Activated CD4-positive, alpha-beta memory T cell treated with anti-CD3 and anti-CD28 coated beads, Interleukin-2, amount 10 ng/mL, durations not matched to agents 7 days and 5 days (primary cell): Measurements from ENCODE around the gene WDR18. TPM values are rescaled to one million over a fixed set of nuclear protein-coding genes. Genes with fewer than 3 reads are reported as not detected.
A peak's percentile ranks its signal among the peaks of the same experiment; 100 is the strongest.
"Not testable (repeated sequence)": the region's sequence is repeated elsewhere in the genome, so short reads cannot be mapped to it uniquely, and the experiment has no call there.

Experiments
- CTCF ChIA-PET: fragments of 350-600 bp; sonication (Branson Sonifier 250); formaldehyde crosslinking; loops from one replicate; lab custom pipeline; 2021; ENCODE audit warnings: antibody characterized with exemption, inconsistent platforms; lab: Charles Lee
- POLR2A ChIA-PET: fragments of 350-600 bp; sonication (Branson Sonifier 250); formaldehyde crosslinking; loops from one replicate; lab custom pipeline; 2021; ENCODE audit warnings: antibody characterized with exemption; lab: Charles Lee
- DNase-seq: peaks from one replicate; pipeline ENCODE4 v3.0.0-alpha.2; 2020
- H3K27ac Mint-ChIP-seq: one replicate; pipeline ENCODE4 v1.8.0; 2021; ENCODE audit warnings: mild to moderate bottlenecking, mixed read lengths
- H3K27me3 Mint-ChIP-seq: one replicate; pipeline ENCODE4 v1.8.0; 2021; ENCODE audit warnings: mixed read lengths
- H3K36me3 Mint-ChIP-seq: one replicate; pipeline ENCODE4 v1.8.0; 2021; ENCODE audit warnings: low read depth, mixed read lengths
- H3K4me1 Mint-ChIP-seq: one replicate; pipeline ENCODE4 v1.8.0; 2021; ENCODE audit warnings: mixed read lengths
- H3K4me3 Mint-ChIP-seq: one replicate; pipeline ENCODE4 v1.8.0; 2021; ENCODE audit warnings: mild to moderate bottlenecking, mixed read lengths
- H3K9me3 Mint-ChIP-seq: one replicate; pipeline ENCODE4 v1.8.0; 2021; ENCODE audit warnings: mixed read lengths
- total RNA-seq, 2 experiments: library from RNA; stranded (reverse); gene quantifications; one replicate each; pipeline ENCODE4 v1.2.3, GENCODE V29; 2021

Gene WDR18
- total RNA-seq, 2 experiments from 2014 or later, result 42.0 to 44.3 TPM

DNA sequence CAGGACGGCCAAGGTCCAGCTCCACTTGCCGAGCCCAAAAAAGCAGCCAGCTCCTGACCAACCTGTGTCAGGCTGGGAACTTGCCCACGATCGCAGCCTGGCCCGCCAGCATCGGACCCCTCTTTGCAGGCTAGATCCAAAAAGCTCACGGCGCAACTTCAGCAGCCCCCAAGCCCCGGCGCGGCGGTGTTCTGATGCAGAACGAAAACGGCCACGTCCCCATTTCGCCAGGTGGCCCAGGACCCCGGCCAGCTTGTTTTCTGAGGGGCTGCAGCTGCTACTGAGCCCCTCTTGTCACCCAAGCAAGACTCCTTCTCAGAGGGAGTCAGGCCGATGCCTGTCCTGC, 35.4 kb downstream of the WDR18 start:
- POLR2A ChIA-PET, result interaction anchor here (0.8 to 5.1 kb wide), 8 partner anchors 10 to 221 kb away, joined by 3 to 51 read pairs (median 12); partner anchors contain the start of genes ABCA7, ARHGAP45 and WDR18
- peaks cover 15% of the 10 kb centered on the region for H3K36me3 Mint-ChIP-seq
- CTCF ChIA-PET, result interaction anchor here (1.0 to 1.1 kb wide), 3 partner anchors 11 to 221 kb away, joined by 3 to 4 read pairs (median 3); partner anchors contain the start of genes MED16 and RNU6-9
- H3K9me3 Mint-ChIP-seq, result no peaks in the 10 kb centered on the region
- H3K4me3 Mint-ChIP-seq, result peak overlapping the region; percentile 91
- peaks cover 49% of the 10 kb centered on the region for H3K4me1 Mint-ChIP-seq
- peak overlapping the region; percentile 84 for H3K27ac Mint-ChIP-seq
- H3K27me3 Mint-ChIP-seq, result no peaks in the 10 kb centered on the region
- DNase-seq, result no peak

DNA sequence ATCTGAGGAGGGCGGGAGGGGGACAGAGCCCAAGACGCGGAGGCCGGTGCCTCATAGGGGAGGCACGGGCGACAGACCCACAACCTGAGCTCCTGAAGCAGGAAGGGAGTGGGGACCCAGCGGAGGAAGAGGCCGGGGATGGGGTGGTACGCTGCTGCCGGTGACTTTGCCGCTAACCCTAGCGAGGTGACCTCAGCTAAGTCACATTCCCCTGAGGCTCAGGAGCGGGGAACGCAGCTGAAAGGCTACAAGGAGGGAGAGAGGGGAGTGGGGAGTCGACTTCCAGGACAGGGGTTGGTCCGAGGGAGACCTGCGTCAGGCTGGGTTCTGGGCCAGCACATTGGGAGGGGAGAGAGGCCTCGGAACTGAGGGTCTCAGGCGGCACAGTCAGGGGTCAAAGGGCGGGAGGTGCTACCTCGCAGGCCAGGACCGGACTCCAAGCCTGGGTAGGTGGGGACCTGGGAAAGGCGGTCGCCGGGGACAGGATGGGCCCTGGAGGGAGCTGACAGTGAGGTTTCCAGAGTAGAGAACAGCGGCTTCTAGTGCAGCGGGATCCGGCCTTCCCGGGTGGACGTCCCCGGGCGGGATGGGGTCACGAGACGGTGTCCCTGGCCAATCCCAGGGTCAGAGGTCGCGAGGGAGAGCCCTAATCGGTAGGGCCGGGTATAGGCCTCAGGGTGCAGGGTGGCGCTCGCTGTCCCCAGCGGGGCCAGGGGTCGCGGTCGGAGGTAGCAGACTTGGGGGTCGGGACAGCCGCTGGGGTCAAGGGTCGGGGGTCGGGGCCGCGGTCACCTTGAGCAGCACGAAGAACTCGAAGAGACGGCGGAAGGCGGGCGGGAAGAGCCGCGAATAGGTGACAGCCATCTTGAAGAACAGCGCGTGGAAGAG, 36.1 kb downstream of the WDR18 start:
- H3K36me3 Mint-ChIP-seq, result peaks cover 15% of the 10 kb centered on the region
- peaks cover 51% of the 10 kb centered on the region for H3K4me1 Mint-ChIP-seq
- H3K27ac Mint-ChIP-seq, result peak overlapping the region; percentile 84
- H3K4me3 Mint-ChIP-seq, result peak overlapping the region; percentile 91
- no peaks in the 10 kb centered on the region for H3K9me3 Mint-ChIP-seq
- CTCF ChIA-PET, result interaction anchor here (1.0 to 1.1 kb wide), 3 partner anchors 10 to 221 kb away, joined by 3 to 4 read pairs (median 3); partner anchors contain the start of genes MED16 and RNU6-9
- POLR2A ChIA-PET, result interaction anchor here (1.0 to 5.1 kb wide), 13 partner anchors 9 to 229 kb away, joined by 3 to 51 read pairs (median 5); partner anchors contain the start of genes ABCA7, ARHGAP45, MED16 and RNU6-9
- no peaks in the 10 kb centered on the region for H3K27me3 Mint-ChIP-seq
- DNase-seq, result no peak

DNA sequence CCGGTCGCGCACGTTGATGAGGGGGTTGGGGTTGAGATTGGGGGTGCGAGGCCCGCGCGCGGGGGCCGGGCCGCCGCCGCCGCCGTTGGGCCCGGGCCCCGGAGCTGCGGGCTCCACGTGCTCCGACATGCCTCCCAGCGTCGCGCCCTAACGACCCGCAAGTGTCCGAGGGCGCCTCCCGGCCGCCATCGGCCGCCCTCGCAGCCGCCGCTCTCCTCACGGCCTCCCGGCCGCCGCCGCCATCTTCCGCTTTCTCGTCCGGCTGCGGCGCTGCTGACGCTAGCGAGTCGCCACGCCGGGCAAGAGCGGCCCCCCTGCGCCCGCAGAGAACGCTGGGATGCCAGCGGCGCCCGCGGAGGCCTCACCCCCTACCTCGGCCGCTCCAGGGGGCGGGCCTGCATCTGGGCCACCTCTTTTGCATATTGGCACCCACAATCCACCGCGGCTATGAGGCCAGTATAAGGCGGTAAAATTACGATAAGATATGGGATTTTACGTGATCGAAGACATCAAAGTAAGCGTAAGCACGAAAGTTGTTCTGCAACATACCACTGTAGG, 36.8 kb downstream of the WDR18 start, which contains the start of gene TMEM259:
Gene TMEM259, minus strand, starts transcription at position 256 of the 558 bp plus-strand sequence. Its CDS starts 127 bp downstream, at position 129.
- peaks cover 47% of the 10 kb centered on the region for H3K4me1 Mint-ChIP-seq
- ChIA-PET POLR2A (interaction anchor here (0.9 to 5.1 kb wide), 24 partner anchors 8 to 510 kb away, joined by 3 to 51 read pairs (median 5); partner anchors contain the start of genes ABCA7, ARHGAP45, CIRBP and MED16), CTCF (interaction anchor here (0.6 to 1.0 kb wide), 5 partner anchors 20 to 245 kb away, joined by 3 read pairs; no protein-coding TSS in a partner anchor)
- H3K27me3 Mint-ChIP-seq, result no peaks in the 10 kb centered on the region
- peak within 1 kb of the TSS; percentile 91 for H3K4me3 Mint-ChIP-seq
- H3K27ac Mint-ChIP-seq, result peak within 1 kb of the TSS; percentile 92
- peaks cover 15% of the 10 kb centered on the region for H3K36me3 Mint-ChIP-seq
- H3K9me3 Mint-ChIP-seq, result no peaks in the 10 kb centered on the region
- DNase-seq, result peak; percentile 98

DNA sequence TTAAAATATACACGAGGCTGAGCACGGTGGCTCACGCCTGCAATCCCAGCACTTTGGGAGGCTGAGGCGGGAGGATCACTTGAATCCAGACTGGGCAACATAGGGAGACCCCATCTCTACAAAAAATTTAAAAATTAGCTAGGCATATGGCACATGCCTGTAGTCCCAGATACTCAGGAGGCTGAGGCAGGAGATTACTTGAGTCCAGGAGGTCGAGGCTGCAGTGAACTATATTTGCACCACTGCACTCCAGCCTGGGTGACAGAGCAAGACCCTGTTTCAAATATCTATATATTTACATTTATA, 39.7 kb downstream of the WDR18 start:
- H3K27ac Mint-ChIP-seq, H3K4me3 Mint-ChIP-seq, H3K27me3 Mint-ChIP-seq, CTCF ChIA-PET, H3K9me3 Mint-ChIP-seq, DNase-seq: not testable (repeated sequence)
- Mint-ChIP-seq H3K36me3 (peaks cover 26% of the 10 kb centered on the region), H3K4me1 (peaks cover 26% of the 10 kb centered on the region)
- POLR2A ChIA-PET, result interaction anchor here (1.2 to 8.8 kb wide), 2 partner anchors 9 to 15 kb away, joined by 3 to 134 read pairs; partner anchors contain the start of gene ABCA7

DNA sequence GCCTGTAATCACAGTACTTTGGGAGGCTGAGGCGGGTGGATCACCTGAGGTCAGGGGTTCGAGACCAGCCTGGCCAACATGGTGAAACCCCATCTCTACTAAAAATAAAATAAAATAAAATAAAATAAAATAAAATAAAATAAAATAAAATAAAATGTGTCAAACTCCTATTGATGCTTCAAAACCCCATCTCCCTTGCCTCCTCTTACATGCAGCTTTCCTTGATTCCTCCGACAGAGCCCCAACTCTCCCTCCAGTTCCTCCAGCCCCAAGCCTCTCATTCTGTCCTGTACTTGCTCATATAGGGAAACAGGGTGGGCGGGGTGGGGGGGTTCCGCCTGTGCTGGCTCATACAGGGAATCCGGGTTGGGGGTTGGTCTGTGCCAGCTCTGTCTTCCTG, 40.9 kb downstream of the WDR18 start:
- not testable (repeated sequence) for DNase-seq, H3K9me3 Mint-ChIP-seq, H3K4me3 Mint-ChIP-seq, H3K27me3 Mint-ChIP-seq, H3K27ac Mint-ChIP-seq
- ChIA-PET CTCF (interaction anchor here (5.1 kb wide), 1 partner anchor 13 kb away, joined by 34 read pairs; the partner anchor contains the start of gene ABCA7), POLR2A (interaction anchor here (6.9 to 8.8 kb wide), 2 partner anchors 13 to 55 kb away, joined by 50 to 134 read pairs; partner anchors contain the start of gene ABCA7)
- Mint-ChIP-seq H3K36me3 (peaks cover 28% of the 10 kb centered on the region), H3K4me1 (peaks cover 26% of the 10 kb centered on the region)

DNA sequence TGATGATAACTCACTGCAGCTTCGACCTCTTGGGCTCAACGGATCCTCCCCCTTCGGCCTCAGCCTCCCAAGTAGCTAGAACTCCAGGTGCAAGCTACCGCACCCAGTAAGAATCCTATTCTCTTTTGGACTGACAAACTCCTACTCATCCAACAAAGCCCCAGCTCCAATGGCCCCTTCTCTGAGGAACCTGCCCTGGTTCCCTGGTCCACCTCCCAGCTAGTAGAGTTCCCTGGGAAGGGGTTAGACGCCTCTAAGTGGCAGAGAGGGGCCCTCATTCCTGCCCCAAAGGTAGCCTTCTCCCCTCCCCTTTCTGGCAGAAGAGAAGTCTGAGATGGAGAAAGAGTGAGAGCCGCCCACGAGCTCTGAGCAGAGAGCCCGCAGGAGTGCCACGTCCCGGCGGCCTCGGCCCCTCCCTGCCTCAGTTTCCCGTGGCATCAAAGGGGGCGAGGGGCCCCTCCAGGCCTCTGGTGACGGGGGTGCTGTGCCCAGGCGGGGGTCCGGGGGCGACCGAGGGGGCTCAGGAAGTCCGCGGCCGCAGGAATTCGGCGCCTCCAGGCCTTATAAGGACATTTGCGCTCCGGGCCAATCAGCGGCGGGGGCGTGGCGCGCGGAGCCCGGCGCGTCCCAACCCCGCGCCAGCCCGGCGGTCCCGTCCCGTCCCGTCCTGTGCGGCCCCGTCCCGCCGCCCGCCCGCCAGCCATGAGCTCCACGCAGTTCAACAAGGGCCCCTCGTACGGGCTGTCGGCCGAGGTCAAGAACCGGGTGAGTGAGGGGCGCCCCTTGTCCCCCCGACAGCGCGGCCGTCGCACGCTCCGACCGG, 42.0 kb downstream of the WDR18 start, which contains the start of gene CNN2:
Gene CNN2, plus strand, starts transcription at position 649 of the 823 bp plus-strand sequence. Its CDS starts 54 bp downstream, at position 703.
- ChIA-PET CTCF (interaction anchor here (0.7 to 5.1 kb wide), 4 partner anchors 12 to 218 kb away, joined by 3 to 34 read pairs (median 6); partner anchors contain the start of genes ABCA7 and ARHGAP45), POLR2A (interaction anchor here (0.9 to 8.8 kb wide), 10 partner anchors 12 to 243 kb away, joined by 3 to 134 read pairs (median 28); partner anchors contain the start of genes ABCA7, ARHGAP45, CIRBP and GPX4)
- Mint-ChIP-seq H3K4me3 (peak within 1 kb of the TSS; percentile 97), H3K9me3 (no peaks in the 10 kb centered on the region), H3K4me1 (peaks cover 34% of the 10 kb centered on the region), H3K27me3 (no peaks in the 10 kb centered on the region), H3K36me3 (peaks cover 34% of the 10 kb centered on the region), H3K27ac (peak within 1 kb of the TSS; percentile 95)
- DNase-seq, result peak; percentile 78

DNA sequence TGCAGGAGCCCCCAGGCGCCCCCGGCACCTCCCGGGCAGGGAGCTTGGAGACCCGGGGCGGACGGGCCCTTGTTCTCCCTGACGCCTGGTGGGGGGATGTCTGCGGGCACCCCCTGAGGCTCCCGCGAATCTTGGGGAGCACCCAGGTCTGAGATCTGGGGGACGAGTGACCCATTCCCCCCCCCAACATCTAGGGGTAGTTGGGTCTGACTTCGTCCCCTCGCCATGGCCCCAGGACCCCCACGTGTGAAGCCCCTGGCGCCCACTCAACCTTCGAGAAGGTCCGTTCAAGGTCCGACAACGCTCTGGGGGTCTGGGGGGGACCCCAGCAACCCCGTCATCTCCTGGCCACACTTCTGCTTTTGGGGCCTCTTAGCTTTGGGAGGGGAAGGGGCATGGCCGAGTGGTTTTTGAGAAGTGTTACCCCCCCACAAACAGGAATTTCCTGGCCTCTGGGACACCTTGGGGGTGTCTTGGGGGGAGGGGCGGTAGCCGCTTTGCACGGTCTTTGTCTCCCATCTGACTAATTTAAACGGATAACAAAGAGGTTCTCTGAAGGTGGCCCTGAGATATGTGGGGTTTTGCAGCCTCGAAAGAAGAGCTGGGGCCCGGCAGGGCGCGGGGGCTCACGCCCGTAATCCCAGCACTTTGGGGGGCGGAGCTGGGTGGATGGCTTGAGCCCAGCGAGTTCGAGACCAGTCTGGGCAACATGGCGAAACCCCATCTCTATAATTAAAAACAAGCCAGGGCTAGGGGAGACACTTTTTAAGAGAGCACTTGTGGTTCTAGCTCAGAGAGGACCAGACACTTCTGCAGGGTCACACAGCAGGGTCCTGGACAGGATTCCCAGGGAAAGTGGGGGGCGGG, 42.9 kb downstream of the WDR18 start:
- peak overlapping the region; percentile 95 for H3K27ac Mint-ChIP-seq
- peaks cover 38% of the 10 kb centered on the region for H3K36me3 Mint-ChIP-seq
- DNase-seq, result peak; percentile 55
- ChIA-PET POLR2A (interaction anchor here (0.7 to 8.8 kb wide), 17 partner anchors 7 to 384 kb away, joined by 3 to 134 read pairs (median 8); partner anchors contain the start of genes ABCA7, ARHGAP45, CIRBP and GPX4), CTCF (interaction anchor here (0.7 to 5.1 kb wide), 6 partner anchors 11 to 218 kb away, joined by 3 to 34 read pairs (median 4); partner anchors contain the start of genes ABCA7 and ARHGAP45)
- H3K27me3 Mint-ChIP-seq, result no peaks in the 10 kb centered on the region
- no peaks in the 10 kb centered on the region for H3K9me3 Mint-ChIP-seq
- H3K4me1 Mint-ChIP-seq, result peaks cover 27% of the 10 kb centered on the region
- peak overlapping the region; percentile 97 for H3K4me3 Mint-ChIP-seq

DNA sequence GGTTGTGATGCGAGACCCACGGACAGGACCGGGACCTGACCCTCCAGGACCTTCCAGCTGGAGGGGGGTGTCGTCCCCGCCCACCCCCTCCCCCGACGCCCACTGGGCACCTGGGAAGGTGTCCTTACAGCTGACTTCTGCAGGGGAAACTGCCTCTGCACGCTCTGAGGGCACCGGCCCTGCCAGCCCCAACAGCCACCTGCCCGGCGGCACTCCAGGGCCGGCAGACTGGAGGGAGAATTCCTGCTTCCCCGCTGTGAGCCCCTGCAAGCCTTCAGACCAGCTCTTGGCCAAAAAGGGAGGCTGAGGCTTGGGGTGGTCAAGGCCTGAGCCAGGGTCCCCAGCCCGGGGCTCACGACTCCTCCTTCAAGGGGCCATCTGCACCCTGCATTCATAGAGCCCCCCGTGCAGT, 43.5 kb downstream of the WDR18 start:
- H3K4me1 Mint-ChIP-seq, result peaks cover 33% of the 10 kb centered on the region
- peak overlapping the region; percentile 97 for H3K4me3 Mint-ChIP-seq
- H3K36me3 Mint-ChIP-seq, result peaks cover 45% of the 10 kb centered on the region
- H3K27ac Mint-ChIP-seq, result peak overlapping the region; percentile 91
- ChIA-PET CTCF (interaction anchor here (0.7 to 5.1 kb wide), 7 partner anchors 11 to 217 kb away, joined by 3 to 34 read pairs (median 4); partner anchors contain the start of genes ABCA7 and ARHGAP45), POLR2A (interaction anchor here (0.7 to 8.8 kb wide), 17 partner anchors 7 to 383 kb away, joined by 3 to 134 read pairs (median 8); partner anchors contain the start of genes ABCA7, ARHGAP45, CIRBP and GPX4)
- peak; percentile 44 for DNase-seq
- no peaks in the 10 kb centered on the region for H3K9me3 Mint-ChIP-seq
- no peaks in the 10 kb centered on the region for H3K27me3 Mint-ChIP-seq

DNA sequence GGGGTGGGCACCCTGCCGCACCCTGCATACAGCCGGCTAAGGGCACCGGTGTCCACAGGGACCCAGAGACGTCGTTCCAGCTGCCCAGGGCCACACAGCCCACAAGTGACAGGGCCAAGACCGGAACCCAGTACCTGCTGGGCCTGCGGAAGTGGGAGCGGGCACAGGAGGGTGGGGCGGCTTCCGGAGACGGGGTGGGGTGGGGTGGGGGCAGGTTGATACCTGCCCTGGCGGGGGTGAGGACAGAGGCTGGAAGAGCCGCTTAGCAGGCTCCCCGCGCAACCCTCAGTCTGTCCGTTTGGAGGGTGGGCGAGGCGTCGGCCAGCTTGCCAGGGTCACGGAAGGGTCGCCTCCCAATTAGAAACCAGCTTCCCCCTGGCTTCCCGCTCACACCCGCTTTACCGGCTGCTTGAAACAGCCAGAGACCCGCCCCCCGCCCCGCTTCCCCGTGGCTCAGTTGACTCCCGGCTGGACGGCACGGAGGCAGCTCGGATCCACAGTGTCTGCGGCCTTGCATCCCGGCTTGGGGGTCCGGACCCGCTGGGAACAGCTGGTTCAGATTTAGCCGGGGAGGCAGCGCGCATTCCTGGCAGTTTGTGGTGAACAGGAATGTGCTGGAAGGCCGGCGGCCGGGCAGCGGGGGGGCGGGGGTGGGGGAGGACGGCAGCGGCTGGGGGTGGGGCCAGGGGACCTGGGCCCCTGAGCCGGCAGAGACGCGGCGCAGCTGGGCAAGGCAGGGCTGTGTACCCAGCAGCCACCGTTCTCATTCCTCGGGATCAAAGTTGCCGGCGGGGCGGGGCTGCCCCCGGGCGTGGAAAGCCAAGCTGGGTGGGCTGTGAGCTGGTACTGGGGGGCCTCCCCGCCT, 44.1 kb downstream of the WDR18 start:
- H3K4me3 Mint-ChIP-seq, result peak overlapping the region; percentile 97
- H3K4me1 Mint-ChIP-seq, result peaks cover 36% of the 10 kb centered on the region
- H3K9me3 Mint-ChIP-seq, result no peaks in the 10 kb centered on the region
- DNase-seq, result peak; percentile 77
- peaks cover 51% of the 10 kb centered on the region for H3K36me3 Mint-ChIP-seq
- no peaks in the 10 kb centered on the region for H3K27me3 Mint-ChIP-seq
- CTCF ChIA-PET, result interaction anchor here (0.7 to 5.1 kb wide), 6 partner anchors 10 to 241 kb away, joined by 3 to 34 read pairs (median 4); partner anchors contain the start of genes ABCA7, ARHGAP45 and CIRBP
- POLR2A ChIA-PET, result interaction anchor here (0.7 to 8.8 kb wide), 18 partner anchors 8 to 382 kb away, joined by 3 to 134 read pairs (median 8); partner anchors contain the start of genes ABCA7, ARHGAP45, CIRBP and GPX4
- H3K27ac Mint-ChIP-seq, result peak overlapping the region; percentile 91
